Hematopoietic multipotent progenitor cell treated with erythropoietin and hydrocortisone succinate and interleukin-3 and kit ligand, for 6 days (in vitro differentiated cells): Measurements from ENCODE around the gene RAB12.
"Not testable (repeated sequence)": the region's sequence is repeated elsewhere in the genome, so short reads cannot be mapped to it uniquely, and the experiment has no call there.

Source experiments
- DNase-seq: peaks from one replicate; pipeline ENCODE4 v3.0.0-alpha.2; 2015

The RAB12 gene

DNA sequence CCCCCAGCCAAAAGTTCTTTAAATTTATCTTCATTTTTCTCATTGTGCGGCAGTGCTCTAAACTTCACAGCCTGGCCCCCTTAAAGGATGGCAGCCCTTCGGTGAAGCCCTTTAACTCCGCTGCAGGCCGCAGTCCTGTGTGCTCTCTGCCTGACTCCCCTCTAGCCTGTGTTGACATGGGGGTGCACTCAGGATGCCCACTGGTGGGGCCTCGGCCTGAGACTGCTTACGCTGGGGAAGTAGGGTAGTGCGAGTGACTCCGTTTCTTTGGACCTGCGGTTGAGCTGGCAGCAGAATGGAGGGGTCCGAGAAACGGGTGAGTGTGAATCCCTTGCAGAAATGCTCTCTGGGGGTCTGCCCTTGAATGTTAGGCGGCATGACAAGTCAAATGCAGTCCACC is 5.6 kb downstream of the RAB12 start:
- DNase-seq, result no peak

DNA sequence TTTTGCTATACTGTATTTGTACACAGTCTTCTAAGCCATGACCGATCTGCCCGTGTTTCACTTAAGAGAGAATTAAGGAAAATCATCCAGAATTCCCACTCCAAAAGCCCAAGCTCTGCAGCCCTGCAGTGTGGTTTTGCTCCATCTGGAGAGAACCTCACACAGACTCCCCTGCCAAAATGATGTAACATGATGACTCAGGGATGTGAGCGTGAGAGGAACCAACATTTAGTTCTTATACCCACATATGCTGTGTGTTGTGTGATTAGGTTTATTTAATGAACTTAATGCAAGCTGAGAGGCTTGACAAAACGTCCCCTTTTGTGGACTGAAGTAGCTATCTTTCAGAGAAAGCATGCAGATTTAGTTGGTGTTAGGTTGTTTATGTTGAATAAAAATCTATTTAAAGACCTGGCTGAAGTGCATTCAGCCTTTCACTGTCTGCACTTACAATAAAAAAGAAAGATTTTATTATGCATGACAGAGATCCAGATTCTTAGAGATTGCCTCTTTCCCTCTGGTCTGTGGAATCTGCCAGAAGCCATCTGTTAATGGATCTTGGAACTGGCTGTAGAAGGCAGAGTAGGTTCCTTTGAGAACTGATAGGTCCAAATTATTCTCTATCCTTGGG is 6.3 kb downstream of the RAB12 start:
- peak; percentile 70 for DNase-seq

DNA sequence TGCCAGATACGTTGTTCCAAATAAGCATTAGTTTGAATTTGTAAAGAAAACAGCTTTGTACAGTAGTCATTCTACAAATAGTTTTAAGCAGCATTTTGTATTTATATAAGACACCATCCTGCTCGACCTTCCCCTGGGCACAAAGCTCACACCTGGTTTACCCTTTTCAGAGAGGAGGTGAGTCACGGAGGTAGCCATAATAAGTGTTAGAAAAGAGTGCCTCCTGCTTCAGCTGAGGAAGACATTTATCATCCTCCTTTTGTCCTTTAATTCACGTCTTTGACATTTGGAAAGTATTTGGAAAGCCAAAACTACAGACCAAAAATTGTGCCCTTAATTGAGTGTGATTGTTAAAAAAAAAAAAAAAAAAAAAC is 6.8 kb downstream of the RAB12 start:
- DNase-seq, result no peak

DNA sequence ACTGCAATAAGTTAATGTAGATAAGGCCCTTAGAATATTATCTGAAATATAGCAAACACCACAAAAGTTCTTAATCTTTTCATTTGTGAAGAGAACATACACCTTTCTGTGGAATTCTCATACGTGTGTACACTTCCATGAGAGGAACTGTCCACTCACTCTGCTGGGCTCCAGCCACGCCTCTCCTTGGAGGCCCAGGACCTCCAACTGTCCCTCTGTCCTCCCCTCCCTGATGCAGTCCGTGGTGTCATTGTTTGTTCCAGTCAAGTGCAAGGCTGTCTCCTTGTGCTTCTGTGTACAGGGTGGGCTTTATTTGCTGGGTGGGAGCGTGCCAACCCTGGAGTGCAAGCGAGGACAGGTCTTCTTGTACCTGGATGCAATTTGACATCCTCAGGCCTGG is 8.7 kb downstream of the RAB12 start:
- no peak for DNase-seq

DNA sequence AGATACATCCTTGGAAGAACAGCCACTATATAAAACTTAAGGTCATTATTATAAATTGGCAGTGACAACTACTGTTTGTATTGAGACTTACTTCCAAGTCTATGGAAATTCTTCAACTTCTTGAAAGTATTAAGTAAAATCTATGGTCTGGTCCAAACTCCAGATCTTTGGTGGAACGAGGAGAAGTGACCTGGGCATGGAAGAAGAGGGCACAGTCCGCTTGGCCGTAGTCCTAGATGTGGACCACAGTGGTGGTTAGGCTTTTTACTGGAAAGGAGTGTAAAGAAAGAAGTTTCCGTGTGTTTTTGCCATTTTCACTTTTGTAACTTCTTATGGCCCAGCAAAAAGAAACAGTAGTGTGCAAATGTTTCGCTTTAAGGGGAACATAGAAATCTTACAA is 9.8 kb downstream of the RAB12 start:
- no peak for DNase-seq

DNA sequence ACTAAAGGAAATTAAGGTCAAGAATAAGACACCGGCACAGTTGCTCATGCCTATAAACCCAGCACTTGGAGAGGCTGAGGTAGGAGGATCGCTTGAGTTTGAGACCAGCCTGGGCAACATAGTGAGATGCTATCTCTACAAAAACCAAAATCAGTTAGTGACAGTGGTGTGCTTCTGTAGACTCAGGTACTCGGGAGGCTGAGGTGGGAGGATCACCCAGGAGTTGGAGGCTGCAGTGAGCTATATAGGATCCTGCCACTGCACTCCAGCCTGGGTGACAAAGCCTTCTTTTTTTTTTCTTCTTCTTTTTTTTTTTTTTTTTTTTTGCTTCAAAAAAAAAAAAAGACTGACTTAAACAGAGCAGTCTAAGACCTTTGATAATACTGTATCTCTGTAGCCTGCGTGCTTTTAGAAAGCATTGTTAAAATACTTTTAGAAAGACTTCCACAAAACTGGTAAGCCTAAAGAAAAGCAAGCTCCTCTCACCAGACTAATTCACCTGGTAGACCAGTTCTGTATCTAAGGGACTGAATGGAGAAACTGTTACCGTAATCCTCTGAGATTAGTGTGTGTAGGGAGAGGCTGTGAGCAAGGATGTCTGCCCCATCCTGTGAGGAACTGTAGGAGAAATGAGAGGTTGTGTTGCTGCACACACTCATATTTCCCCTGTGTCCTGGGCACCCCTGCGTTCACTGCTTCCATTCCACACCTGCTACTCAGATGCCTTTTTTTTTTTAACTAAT is 10.8 kb downstream of the RAB12 start:
- no peak for DNase-seq

DNA sequence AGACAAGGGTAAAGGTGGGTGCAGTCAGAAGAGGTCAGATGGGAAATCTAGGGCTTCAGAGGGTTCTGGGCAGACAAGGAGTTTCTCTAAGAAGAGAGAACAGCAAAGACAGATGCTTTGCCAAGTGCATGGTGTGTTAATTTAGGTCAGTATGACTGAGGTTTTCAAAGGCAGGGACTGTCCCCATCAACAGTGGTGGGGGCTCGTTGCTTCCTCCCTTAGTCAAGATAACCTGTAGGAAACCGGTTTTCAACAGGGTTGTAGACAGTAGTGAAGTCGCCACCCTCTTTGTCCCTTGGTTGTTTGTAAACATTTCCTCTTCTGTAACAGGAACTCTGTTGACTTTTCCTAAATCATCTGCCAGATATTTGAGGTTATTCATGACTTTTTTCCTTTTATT is 11.6 kb downstream of the RAB12 start:
- DNase-seq, result no peak

DNA sequence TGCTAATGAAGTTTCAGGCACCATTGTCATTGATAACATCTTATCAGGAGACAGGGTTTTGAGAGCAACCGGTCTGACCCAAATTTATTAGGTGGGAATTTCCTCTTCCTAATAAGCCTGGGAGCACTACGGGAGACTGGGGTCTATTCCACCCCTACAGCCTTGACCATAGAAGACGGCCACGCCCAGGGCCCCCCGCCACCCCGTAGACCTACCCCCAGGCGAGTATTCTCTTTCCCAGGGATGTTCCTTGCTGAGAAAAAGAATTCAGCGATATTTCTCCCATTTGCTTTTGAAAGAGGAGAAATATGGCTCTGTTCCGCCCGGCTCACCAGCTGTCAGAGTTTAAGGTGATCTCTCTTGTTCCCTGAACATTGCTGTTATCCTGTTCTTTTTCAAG is 13.4 kb downstream of the RAB12 start:
- not testable (repeated sequence) for DNase-seq

DNA sequence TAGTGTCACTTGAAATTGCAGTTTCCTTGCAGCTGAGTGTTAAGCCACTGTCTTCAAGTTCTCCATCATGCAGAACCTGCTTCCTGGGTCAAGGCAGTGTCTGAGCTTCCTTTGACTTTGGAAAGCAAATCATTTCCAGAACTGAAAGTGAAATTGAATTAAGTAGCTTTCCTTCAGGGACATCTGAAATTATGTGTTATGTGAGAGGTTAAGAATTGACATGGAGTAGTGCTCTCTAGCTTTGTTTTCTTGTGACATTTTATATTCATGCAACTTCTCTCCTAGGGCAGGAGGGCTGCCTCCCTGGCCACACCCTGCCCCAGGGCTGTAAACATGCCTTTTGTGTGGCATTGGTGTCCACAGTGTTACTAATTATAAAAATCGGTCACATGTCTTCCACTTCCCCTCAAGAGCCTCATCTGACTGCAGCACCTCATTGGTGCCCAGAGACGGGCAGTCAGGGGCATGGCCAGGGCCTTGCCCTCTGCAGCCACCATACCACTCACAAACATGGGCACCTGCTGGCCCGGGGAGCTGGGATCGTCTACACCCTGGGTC is 14.4 kb downstream of the RAB12 start:
- DNase-seq, result peak; percentile 55

DNA sequence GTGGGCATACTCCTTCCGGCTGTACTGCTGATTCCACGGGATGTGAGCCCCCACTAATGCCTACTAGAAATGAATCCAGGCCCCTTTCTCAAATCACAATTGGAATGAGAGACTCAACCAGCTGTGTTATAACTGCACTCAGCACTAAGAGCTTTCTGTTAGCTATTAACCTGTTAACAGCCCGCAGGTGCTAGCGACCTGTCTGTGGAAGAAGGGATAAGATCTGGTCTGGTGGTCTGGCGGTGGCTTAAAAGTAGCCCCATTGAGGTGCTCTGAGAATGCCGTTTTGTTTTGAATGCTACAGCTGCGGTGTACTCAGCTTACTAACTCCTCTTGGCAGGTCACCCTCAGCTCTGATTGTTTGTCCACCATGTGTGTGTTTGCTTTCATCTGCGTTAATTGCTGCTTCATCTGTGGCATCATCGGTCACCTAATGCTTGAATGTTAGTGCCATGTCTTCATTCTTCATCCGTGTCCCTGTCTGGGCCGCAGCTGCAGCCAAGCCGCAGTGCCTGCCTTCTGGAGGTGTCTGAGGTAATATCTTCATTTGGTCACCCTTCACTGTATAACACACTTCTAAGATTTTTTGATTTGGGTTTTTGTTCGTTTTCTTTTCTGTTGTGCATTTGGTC is 16.3 kb downstream of the RAB12 start:
- no peak for DNase-seq

DNA sequence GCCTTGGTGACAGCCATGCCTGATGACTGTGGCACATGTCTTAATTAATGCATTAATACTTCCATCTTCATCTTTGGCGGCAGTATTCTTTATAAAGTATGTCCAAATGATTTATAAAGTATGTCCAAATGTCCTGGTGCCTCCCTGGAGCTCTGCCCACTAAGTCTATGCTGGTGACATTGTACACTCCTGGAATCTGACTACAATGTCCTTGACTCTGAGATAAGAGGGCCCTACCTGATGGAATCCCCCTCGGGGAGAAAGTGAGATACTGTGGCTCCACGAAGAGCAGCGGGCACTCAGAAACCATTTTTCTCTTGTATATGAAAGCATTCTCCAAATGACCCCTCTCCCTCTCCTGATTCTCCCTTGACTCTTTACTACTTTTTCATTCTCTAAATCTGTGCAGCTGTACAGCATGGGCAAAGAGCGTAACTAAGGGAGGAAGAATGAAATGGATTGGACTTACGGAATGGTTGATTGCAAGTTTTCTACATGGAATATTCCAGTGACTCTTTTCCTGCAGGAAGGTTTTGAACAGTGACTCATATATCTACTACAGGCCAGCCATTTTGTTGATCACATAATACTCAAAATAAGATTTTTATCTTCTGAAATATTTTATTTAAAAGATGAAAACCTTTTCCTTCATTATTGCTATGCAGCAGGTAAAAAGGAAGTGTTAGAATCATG is 17.3 kb downstream of the RAB12 start:
- no peak for DNase-seq

DNA sequence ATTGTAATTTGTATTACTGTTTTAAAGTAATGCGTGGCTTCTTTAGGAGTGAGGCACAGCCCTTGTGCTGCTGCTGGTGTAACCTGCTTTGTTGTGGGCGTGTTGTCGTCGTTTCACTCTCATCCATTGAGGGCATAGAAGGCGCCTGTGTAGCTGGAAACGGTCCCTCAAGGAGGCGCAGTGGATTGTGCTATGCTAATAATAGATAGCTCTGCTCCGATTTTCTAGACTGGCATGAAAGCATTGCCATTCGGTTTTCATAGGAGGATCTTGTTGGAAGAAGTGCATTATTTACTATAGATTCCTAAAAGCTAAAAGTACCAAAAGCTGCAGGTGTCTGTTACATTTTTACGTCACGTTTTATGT is 17.9 kb downstream of the RAB12 start:
- DNase-seq, result no peak

DNA sequence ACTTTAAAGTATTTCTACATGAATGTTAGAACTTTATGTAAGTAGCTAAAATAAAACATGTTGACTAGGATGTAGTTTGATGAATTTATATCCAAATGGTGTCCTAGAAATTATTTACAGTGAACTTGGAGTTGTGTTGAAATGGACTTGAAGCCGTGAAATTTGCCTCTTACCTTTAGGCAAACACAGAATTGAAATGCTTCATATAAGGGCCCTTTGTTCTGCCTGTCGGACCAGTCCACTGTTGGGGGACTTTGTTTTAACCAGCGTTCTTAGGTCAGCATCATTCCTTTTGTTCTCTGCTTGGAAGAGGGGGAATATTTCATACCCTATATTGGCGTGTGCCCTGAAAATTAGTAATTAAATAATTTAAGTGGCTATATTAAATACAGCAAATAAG is 18.3 kb downstream of the RAB12 start:
- no peak for DNase-seq

DNA sequence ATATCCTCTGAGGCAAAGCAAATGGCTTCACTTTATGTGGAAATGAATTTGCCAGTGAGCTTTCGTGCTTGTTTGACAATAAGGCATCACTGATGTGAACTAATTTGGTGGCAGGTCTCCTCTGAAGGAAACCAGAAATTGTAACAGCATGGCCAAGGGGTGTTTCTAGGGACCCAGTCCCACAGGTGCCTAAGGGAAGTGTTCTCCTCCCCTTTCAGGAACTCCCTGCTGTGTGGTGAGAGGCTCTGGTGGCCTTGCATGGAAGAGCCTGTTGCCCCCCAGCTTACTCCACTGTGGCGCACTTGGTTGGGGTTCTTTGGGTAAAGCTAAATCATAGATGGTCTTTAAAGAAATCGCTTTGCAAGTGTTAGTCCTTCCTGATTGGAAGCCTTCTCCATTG is 20.4 kb downstream of the RAB12 start:
- DNase-seq, result no peak

DNA sequence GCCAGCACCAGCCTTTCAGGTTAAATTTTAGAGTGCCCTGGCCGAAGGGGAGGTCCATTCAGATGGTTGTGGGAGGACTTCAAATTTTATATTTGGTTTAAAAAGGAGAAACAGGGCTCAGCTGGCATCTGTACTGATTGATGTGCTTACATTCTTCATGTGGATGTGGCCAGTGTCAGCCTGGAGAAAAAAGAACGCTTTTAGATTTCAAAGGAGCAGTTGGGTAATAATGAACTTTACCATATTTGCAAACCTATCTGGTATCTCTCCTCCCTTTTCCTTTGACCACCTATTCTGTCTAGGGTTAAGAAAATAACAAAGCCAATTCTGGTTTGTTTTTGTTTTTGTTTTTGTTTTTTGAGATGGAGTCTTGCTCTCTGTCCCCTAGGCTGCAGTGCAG is 21.3 kb downstream of the RAB12 start:
- no peak for DNase-seq

DNA sequence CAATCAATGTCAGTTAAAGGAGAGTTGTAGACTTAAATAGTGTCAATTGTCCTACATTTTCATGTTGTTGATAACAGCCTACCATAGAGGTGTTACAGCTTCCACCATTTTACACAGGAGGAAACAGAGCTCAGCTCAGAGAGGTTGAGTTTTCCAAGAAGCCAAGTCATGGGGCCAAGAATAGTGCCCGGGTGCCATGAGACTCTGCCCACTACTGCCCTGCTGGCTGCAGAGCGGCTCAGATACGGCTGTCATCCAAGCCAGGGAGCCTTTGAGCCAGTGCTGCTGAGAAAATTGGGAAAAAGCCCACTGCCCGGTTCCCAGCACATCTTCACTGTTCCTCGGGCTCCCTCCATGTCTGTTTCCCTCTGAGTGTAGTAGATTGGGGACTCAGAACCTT is 22.0 kb downstream of the RAB12 start:
- no peak for DNase-seq

DNA sequence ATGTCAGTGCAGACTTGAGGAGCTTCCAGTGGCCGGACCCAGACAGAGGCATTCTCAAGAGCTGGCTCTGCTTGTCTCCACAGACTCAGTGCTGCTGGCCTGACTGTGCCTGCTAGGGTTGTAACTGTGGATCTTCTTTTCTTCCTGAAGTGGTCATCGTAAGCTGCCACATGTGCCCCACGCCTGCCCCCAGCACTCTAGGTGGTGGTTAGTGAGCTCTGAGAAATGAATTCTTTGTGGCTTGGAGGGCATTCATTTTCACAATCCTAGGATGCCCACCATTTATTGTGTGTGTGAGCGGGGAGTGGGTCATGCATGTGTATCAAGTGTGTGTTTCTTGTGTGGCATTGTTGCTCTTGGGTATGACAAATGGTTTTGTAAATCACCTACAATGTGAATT is 23.1 kb downstream of the RAB12 start:
- DNase-seq, result no peak

DNA sequence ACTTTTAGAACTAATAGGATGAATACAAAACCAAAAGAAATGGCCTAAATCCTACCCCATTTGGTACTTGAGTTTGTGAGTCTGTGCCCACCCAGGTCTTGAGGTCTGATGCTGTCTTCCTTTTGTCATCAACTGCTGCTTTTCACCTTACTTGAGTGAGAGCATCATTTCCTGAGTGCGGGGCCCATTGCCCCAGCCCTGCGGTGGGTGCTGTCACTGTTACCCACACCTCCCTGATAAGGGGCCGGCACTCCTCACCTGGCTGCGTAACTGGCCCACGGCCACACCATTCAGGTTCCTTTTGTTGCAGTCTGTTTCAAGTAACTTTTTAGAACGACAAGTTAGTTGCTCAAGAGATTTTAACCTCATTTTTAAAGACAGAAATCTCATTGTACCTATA is 25.3 kb downstream of the RAB12 start:
- no peak for DNase-seq

DNA sequence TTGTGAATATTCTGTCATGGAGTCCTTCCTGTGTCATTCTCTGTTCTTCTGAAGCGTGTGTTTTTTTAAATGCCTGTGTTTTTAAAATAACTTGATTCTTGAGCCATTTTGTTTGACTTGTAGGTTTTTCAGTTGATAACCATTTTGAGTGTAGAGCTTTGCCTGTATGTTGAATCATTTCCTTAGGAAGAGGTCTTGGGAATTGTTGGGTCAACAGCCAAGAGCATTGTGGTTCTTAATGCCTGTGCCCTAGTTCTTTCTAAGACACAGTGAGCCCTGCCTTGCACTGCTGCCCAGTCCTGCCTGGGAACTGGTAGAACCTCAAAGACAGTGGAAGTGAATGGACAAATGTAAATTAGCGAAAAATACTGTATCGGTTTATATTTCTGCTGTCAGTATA is 25.9 kb downstream of the RAB12 start:
- DNase-seq, result no peak

DNA sequence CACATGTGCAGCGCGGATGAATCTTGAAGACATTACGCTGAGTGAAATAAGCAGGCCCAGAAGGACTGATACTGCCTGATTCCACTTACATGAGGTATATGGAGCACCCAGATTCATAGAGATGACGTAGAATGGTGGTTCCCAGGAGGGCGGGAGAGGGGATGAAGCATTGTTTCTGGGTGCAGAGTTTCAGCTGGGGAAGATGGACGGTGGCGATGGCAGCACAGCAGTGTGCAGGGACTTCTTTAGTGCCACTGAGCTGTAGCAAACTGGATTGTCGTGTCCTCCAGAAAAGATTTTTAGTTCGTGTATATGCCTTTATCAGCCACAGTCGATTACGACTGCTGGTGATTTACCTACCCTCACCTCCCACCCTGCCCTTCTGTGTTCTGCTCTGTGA is 30.5 kb downstream of the RAB12 start:
- no peak for DNase-seq

DNA sequence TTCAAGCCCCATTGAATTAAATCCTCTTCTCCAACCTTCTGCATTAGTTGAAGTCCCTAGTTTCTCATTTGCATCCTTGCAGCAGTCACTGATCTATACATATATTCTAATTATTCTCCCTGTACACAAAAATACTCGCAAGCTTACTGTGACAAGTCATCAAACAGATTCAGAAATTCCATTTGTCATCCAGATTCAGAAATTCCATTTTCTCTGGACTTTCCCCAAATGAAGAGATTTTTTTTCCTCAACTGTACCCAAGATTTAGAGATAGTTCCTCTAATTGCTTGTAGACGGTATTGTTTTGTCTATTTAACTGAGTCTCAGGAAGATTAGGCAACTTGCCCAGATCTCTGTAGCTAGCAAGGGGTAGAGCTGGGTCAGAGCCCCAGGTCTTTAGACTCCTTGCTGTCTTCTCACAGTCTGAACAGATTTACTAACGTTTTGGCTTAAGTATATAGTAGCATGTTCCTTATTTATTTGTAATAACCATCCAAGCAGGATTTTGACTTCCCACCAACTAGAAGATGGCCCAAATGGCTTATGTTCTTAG is 34.2 kb downstream of the RAB12 start:
- no peak for DNase-seq

DNA sequence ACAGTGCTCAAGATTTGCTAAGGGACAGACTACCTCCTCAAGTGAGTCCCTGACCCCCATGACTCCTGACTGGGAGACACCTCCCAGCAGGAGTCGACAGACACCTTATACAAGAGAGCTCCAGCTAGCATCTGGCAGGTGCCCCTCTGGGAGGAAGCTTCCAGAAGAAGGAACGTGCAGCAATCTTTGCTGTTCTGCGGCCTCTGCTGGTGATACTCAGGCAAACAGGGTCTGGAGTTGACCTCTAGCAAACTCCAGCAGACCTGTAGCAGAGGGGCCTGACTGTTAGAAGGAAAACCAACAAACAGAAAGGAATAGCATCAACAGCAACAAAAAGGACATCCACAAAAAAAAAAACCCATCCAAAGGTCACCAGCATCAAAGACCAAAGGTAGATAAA is 38.1 kb downstream of the RAB12 start:
- DNase-seq, result not testable (repeated sequence)

DNA sequence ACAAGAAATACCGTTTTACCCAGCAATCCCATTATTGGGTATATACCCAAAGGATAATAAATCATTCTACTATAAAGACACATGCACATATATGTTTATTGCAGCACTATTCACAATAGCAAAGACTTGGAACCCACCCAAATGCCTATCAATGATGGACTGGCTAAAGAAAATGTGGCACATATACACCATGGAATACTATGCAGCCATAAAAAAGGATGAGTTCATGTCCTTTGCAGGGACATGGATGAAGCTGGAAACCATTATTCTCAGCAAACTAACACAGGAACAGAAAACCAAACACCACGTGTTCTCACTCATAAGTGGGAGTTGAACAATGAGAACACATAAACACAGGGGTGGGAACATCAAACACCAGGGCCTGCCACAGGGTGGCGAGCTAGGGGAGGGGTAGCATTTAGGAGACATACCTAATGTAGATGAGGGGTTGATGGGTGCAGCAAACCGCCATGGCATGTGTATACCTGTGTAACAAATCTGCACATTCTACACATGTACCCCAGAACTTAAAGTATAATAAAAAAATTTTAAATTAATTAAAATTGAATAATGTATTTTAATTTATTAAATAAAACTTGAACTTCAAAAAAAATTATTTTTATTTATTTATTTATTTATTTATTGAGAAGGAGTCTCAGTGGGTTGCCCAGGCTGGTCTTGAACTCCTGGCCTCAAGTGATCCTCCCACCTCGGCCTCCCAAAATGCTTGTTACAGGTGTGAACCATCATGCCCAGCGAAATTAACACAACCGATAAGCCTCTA is 42.4 kb downstream of the RAB12 start:
- peak; percentile 7 for DNase-seq
